CD4-positive, alpha-beta T cell treated with Interleukin-12 subunit alpha and Interleukin-12 subunit beta, for 1 hour (primary cell): ENCODE results near the gene ZNF532.

Source experiments
- DNase-seq: peaks from one replicate; pipeline ENCODE4 v3.0.0-alpha.2; 2020

ZNF532 gene

GRCh38 chr18:58983260-58984155, 118.8 kb downstream of the ZNF532 start:
- no peak for DNase-seq

- DNase-seq = no peak
These were observed 123.9 kb downstream of the ZNF532 start for GRCh38 chr18:58988600-58988999.

- no peak for DNase-seq
These were observed 124.6 kb downstream of the ZNF532 start for GRCh38 chr18:58989184-58989759.

GRCh38 chr18:58990720-58991119, 126.0 kb downstream of the ZNF532 start:
- DNase-seq = no peak

- DNase-seq = no peak
These were observed 126.6 kb downstream of the ZNF532 start for GRCh38 chr18:58991167-58991798.

- no peak for DNase-seq
These were observed 127.9 kb downstream of the ZNF532 start for GRCh38 chr18:58992301-58993231.

GRCh38 chr18:58993260-58993659, 128.6 kb downstream of the ZNF532 start:
- no peak for DNase-seq

- DNase-seq = no peak
These were observed 131.0 kb downstream of the ZNF532 start for GRCh38 chr18:58995663-58996062.

GRCh38 chr18:58996131-58996641, 131.5 kb downstream of the ZNF532 start:
- DNase-seq = no peak

- no peak for DNase-seq
These were observed 132.0 kb downstream of the ZNF532 start for GRCh38 chr18:58996696-58997095.

- no peak for DNase-seq
These were observed 133.2 kb downstream of the ZNF532 start for GRCh38 chr18:58997811-58998337.

GRCh38 chr18:58998401-58999203, 133.9 kb downstream of the ZNF532 start:
- no peak for DNase-seq

- DNase-seq = no peak
These were observed 136.5 kb downstream of the ZNF532 start for GRCh38 chr18:59001166-59001565.

GRCh38 chr18:59001721-59002120, 137.0 kb downstream of the ZNF532 start:
- DNase-seq = no peak

GRCh38 chr18:59002974-59003594, 138.4 kb downstream of the ZNF532 start:
- no peak for DNase-seq

GRCh38 chr18:59005262-59005661, 140.6 kb downstream of the ZNF532 start:
- DNase-seq = no peak

GRCh38 chr18:59006461-59007067, 141.9 kb downstream of the ZNF532 start:
- no peak for DNase-seq

GRCh38 chr18:59008302-59008974, 143.8 kb downstream of the ZNF532 start:
- DNase-seq = no peak

- DNase-seq = no peak
These were observed 145.2 kb downstream of the ZNF532 start for GRCh38 chr18:59009846-59010245.

GRCh38 chr18:59011289-59011688, 146.6 kb downstream of the ZNF532 start:
- no peak for DNase-seq
